ENCODE data around the gene CDCP1. TPM values are rescaled to one million over a fixed set of nuclear protein-coding genes. Genes with fewer than 3 reads are reported as not detected.

Gene CDCP1
- total RNA-seq, 4 donors from 2014 or later = 2.5 to 4.9 (median 4.2) TPM

- 52 to 53% methylated on average over 5 to 8 of the region's 23 CpGs for WGBS, 2 donors (ENCODE audit: low coverage in 1 of 2)
- TF ChIP-seq POLR2A (IDR thresholded peaks at IDR 0.05) (no peak), EP300 (IDR thresholded peaks at IDR 0.05) (no peak), POLR2AphosphoS5 (IDR thresholded peaks at IDR 0.05) (peak; percentile 52), CTCF (IDR thresholded peaks at IDR 0.05) (no peak)
- Histone ChIP-seq H3K27ac (peak overlapping the region; percentile 1 to 65 (median 48)), H3K4me1 (peaks cover 0 to 37% (median 0%) of the 10 kb centered on the region in 3 donors), H3K36me3 (no peaks in the 10 kb centered on the region), H3K4me3 (peak overlapping the region in 1 of 2 donors; percentile 1), H3K9me3 (no peaks in the 10 kb centered on the region), H3K27me3 (no peaks in the 10 kb centered on the region)
- peak; percentile 87 for ATAC-seq
Observed at GRCh38 chr3:45167011-45167911, 21.1 kb upstream of the CDCP1 start.

- peak overlapping the region in 2 of 4 donors; percentile 64 to 65 for H3K27ac ChIP-seq
Observed at GRCh38 chr3:45166321-45166879, 20.2 kb upstream of the CDCP1 start.

GRCh38 chr3:45165497-45166283 lies 19.5 kb upstream of the CDCP1 start:
- TF ChIP-seq EP300 (IDR thresholded peaks at IDR 0.05) = no peak
- no peak for TF ChIP-seq POLR2A (IDR thresholded peaks at IDR 0.05)
- no peak for TF ChIP-seq CTCF (IDR thresholded peaks at IDR 0.05)
- TF ChIP-seq POLR2AphosphoS5 (IDR thresholded peaks at IDR 0.05) = no peak
- no peak for ATAC-seq
- Histone ChIP-seq H3K27ac (no peak overlapping the region), H3K36me3 (no peaks in the 10 kb centered on the region), H3K27me3 (no peaks in the 10 kb centered on the region), H3K4me1 (peaks cover 0 to 37% (median 0%) of the 10 kb centered on the region in 3 donors), H3K4me3 (no peak overlapping the region), H3K9me3 (no peaks in the 10 kb centered on the region)
- WGBS, 2 donors (ENCODE audit: low coverage in 1 of 2) = 93 to 96% methylated on average over 4 to 8 of the region's 10 CpGs

More at GRCh38 chr3:45166321-45166879, 20.2 kb upstream of the CDCP1 start:
- Histone ChIP-seq H3K27me3 (no peaks in the 10 kb centered on the region), H3K9me3 (no peaks in the 10 kb centered on the region), H3K4me1 (peaks cover 0 to 37% (median 0%) of the 10 kb centered on the region in 3 donors), H3K4me3 (no peak overlapping the region), H3K36me3 (no peaks in the 10 kb centered on the region)
- TF ChIP-seq EP300 (IDR thresholded peaks at IDR 0.05) (no peak), CTCF (IDR thresholded peaks at IDR 0.05) (no peak), POLR2A (IDR thresholded peaks at IDR 0.05) (no peak), POLR2AphosphoS5 (IDR thresholded peaks at IDR 0.05) (no peak)
- no peak for ATAC-seq
- 67 to 82% methylated on average over 1 of the region's 3 CpGs for WGBS, 2 donors (ENCODE audit: low coverage in 1 of 2)

- no peaks in the 10 kb centered on the region for H3K9me3 ChIP-seq
- TF ChIP-seq EP300 (IDR thresholded peaks at IDR 0.05) (no peak), POLR2AphosphoS5 (IDR thresholded peaks at IDR 0.05) (no peak), POLR2A (IDR thresholded peaks at IDR 0.05) (no peak), CTCF (IDR thresholded peaks at IDR 0.05) (no peak)
- H3K36me3 ChIP-seq = no peaks in the 10 kb centered on the region
- ATAC-seq = no peak
- no peak overlapping the region for H3K4me3 ChIP-seq
- peaks cover 0 to 22% (median 0%) of the 10 kb centered on the region in 3 donors for H3K4me1 ChIP-seq
- WGBS, 2 donors (ENCODE audit: low coverage in 1 of 2) = 73 to 87% methylated on average over 4 of the region's 4 CpGs
- H3K27ac ChIP-seq = no peak overlapping the region
- H3K27me3 ChIP-seq = no peaks in the 10 kb centered on the region
Observed at GRCh38 chr3:45164056-45164455, 17.9 kb upstream of the CDCP1 start.

Measured in gastroesophageal sphincter (tissue), 4 donors.